ENCODE data around the gene DHRSX.
"Not testable (repeated sequence)": the region's sequence is repeated elsewhere in the genome, so short reads cannot be mapped to it uniquely, and the experiment has no call there.

Gene DHRSX

DNA sequence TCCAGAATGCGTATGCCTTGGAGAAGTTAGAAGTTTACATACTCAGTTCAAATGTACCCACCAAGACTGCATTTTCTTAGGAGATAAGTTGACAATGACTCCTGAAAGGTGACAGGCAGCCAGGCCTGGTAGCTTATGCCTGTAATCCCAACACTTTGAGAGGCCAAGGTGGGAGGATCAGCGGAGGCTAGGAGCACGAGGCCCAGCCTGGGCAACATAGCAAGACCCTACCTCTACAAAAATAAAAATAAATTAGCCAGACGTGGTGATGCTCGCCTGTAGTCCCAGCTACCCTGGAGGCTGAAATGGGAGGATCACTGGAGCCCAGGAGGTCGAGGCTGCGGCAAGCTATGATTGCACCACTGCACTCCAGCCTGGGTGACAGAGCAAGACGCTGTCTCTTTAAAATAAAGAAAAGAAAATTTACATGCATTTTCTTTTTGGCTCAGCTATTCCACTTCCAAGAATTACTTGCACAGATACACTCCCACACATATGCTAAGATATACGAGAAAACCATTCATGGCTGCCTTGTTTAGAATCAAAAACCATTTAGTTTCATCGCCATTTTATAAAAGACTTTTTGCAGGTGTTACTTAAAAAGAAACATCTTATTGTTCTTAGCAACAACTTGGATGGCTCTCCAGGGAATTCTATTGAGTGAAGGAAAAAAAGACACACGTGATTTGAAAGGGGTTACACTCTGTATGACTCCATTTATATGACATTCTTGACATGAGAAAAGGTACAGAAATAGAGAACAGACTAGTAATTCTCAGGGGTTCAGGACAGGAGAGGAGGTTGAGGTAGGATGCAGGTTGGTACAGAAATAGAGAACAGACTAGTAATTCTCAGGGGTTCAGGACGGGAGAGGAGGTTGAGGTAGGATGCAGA lies 66.3 kb downstream of the DHRSX start:
- intact Hi-C loops (cut with DNase I) = no loop called here
- DNase-seq = no peak

DNA sequence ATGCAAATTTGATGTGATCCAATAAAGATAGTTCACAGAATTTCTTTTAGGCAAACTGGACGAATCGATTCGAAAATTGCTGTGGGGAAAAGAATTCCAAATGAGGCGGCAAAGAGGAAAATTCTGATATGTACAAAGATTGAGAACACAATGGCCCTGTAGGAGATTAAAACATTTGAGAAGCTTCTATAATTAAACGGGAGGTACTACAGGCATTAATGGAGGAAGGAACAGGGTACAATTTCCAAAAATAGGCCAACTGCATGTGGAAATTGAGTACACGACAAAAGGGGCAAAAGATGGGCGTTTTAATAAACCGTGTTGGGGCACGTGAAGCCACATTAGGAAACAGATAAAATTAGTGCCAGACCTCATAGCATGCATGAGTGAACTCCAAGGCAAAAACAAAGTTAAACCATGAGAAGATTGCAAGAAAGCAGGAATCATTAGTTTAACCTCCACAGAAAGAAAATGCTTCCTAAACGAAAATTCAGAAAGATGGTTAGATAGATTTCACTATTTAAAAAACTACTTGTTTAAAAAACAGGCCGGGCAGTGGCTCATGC lies 68.4 kb downstream of the DHRSX start:
- no peak for DNase-seq
- intact Hi-C loops (cut with DNase I) = no loop called here

DNA sequence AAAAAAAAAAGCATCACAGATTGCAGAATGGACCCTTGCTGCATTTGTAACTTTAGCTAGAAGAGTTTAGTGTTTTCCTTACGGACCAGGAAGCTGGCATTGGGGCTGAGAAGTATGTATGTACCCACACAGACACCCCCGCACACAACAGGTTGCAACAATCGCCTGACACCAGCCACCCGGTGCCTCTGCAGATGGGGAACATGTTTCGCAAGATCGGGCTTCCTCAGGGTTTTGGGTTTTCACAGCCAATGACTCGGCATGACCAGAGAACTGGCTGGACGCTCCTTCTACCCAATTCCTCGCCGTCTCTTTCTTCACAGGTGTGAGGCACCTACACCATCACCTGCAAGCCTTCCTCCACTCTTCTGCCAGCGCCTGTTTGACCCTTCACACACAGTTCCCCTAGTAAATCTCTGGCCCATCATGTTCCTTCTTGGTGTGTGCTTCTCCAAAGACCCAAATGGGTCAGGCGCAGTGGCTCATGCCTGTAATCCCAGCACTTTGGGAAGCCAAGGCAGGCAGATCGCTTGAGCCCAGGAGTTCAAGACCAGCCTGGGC lies 70.4 kb downstream of the DHRSX start:
- intact Hi-C loops (cut with DNase I) = no loop called here
- no peak for DNase-seq

DNA sequence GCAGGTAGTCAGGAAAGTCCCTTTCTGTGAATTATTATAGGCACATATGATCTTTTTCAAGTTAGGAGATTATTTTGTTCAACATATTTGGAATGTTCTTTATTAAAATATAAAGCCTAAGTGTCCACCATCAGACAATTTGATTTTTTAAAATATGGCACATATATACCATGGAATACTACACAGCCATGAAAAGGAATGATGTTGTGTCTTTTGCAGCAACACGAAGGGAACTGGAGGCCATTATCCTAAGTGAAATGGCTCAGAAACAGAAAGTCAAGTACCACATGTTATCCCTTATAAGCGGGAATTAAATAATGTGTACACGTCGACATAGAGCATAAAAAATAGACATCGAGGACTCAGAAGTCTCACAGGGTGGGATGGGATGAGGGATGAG lies 73.0 kb downstream of the DHRSX start:
- DNase-seq = no peak
- intact Hi-C loops (cut with DNase I) = no loop called here

DNA sequence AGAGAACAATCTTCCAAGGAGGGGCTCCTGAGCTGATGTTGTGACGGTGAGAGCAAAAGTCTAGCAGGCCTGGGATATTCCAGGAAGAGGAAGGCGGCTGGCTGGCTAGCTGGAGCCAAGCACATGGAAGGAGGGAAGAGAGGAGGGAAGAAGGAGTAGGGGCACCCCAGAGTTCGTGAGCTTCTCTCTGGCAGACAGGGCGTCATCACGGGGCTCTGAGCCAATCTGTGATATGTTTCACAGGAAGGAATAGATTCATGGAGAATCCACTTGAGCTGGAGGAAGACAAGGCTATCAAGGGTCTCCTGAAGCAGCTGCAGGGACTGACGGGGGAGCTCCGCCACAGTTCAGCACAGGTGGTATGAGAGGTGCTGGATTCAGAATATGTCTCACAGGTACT lies 73.6 kb downstream of the DHRSX start:
- DNase-seq = no peak
- intact Hi-C loops (cut with DNase I) = no loop called here

DNA sequence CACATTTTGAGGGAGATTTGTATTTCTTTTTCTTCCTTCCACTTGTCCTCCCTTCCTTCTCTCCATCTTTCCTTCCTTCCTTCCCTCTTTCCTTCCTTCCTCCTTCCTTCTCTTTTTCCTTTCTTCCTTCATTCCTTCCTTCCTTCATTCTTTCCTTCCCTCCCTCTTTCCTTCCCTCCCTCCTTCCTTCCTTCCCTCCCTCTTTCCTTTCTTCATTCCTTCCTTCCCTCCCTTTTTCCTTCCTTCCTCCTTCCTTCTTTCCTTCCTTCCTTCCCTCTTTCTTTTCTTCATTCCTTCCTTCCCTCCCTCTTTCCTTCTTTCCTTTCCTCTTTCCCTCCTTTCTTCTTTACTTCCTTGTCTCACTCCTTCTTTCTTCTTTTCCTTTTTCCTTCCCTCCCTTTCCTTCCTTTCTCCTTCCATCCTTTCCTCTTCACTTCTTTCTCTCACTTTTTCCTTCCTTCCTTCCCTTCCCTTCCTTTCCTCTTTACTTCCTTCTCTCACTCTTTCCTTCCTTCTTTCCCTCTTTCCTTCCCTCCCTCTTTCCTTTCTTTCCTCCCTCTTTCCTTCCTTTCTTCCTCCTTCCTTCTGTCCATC lies 74.4 kb downstream of the DHRSX start:
- intact Hi-C loops (cut with DNase I) = no loop called here
- DNase-seq = no peak

DNA sequence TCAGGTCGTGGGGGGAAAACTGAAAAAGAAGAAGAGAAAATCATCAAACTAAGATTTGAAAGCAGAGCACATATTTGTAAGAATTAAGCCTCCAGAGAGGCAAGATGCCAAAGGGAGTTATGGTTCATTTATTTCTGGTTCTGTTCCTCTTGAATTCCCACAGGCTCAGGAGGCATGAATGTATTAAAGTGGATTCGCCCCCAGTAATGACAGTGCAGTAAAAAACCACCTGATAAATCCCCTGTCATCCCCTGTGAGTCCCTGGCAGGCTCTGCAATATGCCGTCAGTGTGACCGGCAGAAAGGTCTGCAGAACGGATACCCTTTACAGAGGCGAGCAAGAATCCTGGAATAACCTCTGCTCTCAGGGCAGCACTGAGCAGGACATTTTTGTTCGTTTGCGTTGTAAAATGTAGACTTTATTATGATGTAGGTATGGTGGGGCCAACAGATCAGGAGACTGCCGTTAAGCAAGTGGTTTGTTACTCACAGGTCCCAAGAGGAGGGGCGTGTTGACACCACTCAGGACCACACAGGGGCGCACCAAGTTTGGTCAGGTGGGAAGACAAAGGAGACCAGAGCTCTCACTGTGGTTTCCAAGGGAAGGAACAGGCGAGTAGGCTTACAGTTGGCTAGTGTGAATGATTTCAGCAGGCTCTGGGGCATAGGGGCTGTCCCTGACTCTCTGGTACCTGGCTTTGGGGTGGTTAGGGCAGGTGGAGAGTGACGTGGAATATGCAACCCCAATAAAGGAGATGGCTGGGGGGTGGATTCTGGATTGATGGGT lies 75.3 kb downstream of the DHRSX start:
- intact Hi-C loops (cut with DNase I) = no loop called here
- DNase-seq = no peak

DNA sequence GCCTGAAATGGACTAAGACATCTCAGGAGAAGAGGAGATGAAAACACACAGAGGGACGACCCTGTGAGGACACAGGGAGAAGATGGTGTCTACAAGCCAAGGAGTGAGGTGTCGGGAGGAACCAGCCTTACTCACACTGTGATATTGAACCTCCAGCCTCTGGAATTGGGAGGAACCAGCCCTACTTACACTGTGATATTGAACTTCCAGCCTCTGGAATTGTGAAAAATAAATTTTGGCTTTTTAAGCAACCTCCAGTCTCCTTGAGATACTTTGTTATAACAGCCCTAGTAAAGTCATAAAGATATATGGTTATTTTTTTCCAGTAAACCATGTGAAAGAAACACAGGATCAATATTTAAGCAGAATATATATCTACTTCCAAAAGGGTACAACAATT lies 76.5 kb downstream of the DHRSX start:
- DNase-seq = no peak
- intact Hi-C loops (cut with DNase I) = no loop called here

DNA sequence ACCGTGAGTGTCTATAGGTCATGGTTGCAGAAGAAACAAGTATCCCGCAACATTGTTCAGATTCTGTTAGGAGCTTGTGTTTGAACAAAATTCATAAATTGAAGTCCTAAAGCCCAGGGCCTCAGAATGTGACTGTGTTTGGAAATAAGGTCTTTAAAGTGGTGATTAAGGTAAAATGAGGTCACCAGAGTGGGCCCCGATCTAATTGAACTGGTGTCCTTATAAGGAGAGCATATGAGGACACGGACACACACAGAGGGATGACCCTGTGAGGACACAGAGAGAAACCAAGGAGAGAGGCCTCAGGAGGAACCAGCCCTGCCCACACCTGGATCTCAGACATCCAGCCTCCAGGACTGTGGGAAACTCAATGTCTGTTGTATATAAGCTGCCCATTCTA lies 76.9 kb downstream of the DHRSX start:
- DNase-seq = no peak
- intact Hi-C loops (cut with DNase I) = no loop called here

DNA sequence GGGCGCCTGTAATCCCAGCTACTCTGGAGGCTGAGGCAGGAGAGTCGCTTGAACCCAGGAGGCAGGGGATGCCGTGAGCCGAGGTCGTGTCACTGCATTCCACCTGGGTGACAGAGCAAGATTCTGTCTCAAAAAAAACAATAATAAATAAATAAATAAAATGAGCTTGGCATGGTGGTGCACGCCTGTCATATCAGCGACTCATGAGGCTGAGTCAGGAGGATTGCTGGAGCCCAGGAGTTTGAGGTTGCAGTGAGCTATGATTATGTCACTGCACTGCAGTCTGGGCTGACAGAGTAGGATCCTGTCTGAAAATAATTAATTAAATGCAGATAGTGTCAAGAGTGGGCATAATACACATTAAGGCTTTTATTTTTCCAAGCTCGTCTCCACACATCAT lies 77.5 kb downstream of the DHRSX start:
- DNase-seq = no peak
- intact Hi-C loops (cut with DNase I) = no loop called here

DNA sequence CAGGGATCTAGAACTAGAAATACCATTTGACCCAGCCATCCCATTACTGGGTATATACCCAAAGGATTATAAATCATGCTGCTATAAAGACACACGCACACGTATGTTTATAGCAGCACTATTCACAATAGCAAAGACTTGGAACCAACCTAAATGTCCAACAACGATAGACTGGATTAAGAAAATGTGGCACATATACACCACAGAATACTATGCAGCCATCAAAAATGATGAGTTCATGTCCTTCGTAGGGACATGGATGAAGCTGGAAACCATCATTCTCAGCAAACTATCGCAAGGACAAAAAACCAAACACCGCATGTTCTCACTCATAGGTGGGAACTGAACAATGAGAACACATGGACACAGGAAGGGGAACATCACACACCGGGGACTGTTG lies 81.4 kb downstream of the DHRSX start:
- DNase-seq; intact Hi-C loops (cut with DNase I): not testable (repeated sequence)

DNA sequence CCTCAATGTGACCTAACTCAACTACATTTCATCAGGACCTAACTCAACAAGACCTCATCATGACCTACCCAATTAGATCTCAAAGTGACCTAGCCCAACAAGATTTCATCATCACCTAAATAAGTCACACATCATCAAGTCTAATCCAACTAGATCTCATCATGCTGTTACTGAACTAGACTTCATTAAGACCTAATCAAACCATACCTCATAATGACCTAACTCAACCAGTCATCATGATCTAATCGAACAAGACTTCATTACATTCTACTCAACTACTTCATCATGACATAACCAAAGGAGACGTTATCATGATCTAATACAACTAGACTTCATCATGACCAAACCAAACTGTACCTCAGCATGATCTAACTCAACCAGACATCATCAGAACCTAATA lies 82.8 kb downstream of the DHRSX start:
- intact Hi-C loops (cut with DNase I) = no loop called here
- no peak for DNase-seq

DNA sequence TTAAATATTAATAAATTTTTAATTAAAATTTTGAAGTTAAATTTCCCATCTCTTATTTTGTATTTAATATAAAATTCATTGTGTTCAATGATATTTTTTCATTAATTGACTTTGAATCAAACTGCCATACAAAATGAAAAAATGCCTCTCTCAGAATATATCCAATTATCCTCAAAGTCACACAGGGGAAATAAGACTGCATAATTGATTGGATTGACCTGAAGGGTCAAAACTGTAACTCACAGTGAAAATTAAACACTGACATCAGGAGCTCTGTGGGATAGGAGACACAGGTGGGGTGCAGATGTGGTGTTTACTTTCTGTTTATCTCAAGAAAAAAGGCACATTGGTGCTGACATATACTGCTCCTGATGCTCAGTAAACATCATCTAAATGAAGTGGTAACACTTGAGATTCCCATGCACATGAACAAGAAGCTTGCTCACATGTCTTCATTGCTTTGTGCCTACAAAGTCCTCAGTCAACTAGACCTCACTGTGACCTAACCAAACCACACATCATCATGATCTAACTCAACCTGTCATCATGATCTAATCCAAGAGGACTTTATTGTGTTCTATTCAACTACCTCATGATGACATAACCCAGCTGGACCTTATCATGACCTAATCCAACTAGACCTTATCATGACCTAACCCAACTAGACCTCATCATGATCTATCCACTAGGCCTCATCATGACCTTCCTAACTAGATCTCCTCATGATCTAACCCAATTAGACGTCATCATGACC lies 83.7 kb downstream of the DHRSX start:
- DNase-seq = no peak
- intact Hi-C loops (cut with DNase I) = no loop called here

DNA sequence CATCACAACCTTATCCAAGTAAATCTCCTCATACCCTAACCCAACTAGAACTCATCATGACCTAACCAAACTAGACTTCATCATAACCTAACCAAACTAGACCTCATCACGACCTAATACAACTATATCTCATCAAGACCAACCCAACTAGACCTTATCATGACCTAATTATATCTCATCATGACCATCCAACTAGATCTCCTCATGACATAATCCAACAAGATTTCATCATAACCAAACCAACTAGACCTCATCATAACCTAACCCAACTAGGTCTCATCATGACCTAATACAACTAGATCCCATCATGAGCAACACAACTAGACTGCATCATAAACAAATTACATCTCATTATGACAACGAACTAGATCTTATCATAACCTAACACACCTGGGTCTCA lies 86.4 kb downstream of the DHRSX start:
- intact Hi-C loops (cut with DNase I) = no loop called here
- DNase-seq = no peak

DNA sequence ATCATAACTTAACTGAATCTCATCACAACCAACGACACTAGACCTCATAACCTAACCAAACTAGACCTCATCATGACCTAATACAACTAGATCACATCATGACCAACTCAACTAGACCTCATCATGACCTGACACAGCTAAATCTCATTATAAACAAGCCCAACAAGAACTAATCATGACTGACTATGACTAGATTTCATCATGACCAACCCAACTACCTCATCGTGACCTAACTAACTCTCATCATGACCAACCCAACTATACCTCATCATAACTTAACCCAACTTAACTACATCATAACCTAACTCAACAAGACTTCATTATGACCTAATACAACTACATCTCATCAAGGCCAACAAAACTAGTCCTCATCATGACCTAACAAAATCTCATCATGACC lies 86.8 kb downstream of the DHRSX start:
- intact Hi-C loops (cut with DNase I) = no loop called here
- DNase-seq = no peak

DNA sequence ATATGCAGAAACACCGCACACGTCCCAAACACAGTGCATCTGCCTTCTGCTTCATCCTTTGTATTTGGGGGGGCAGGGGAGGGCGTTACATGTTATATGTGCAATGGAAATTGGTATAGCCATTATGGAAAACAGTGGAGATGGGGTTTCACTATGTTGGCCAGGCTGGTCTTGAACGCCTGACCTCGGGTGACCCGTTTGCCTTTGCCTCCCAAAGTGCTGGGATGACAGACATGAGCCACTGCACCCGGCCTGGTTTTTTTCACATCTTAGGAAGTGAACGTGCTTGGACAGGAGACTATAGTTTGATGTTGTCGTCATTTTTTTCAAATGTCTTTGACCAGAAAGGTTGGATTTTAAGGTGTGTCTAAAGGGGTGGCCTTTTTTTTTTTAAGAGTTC lies 88.6 kb downstream of the DHRSX start:
- intact Hi-C loops (cut with DNase I) = no loop called here
- no peak for DNase-seq

DNA sequence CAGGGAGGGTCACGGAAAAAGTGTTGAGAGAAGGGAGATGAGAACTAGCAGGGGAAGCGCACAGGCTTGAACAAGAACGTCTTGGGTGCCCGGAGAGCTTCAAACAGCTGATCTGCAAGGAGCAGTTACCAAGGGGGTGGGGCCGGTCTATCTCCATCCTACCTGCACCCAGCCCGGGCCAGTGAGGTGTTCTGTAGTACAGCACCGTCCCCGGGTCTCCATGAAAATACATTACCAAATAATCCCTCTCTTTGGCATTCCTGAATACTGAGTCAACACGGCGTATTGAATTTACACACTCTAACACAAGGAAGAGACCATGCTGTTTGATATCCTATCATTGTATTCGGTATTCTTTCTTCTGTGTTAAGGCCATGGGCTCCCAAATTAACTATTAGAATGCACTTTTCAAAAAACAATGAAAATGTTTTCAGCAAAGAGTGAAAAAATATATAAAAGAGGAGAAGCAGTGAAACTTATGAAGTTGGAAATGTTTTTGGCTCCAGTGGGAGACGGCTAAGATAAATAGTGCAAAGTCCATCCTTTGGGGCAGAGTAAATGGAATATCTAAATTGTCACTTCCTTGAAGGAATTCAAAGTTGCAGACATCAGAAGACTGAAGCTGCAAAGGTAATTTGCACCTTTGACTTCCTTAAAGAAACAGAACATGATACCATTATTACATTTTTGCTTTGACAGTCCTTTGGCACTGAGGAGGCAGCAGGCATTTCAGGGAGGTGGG lies 90.3 kb downstream of the DHRSX start:
- DNase-seq = peak in 1 of 10 donors; percentile 70
- intact Hi-C loops (cut with DNase I) = no loop called here

DNA sequence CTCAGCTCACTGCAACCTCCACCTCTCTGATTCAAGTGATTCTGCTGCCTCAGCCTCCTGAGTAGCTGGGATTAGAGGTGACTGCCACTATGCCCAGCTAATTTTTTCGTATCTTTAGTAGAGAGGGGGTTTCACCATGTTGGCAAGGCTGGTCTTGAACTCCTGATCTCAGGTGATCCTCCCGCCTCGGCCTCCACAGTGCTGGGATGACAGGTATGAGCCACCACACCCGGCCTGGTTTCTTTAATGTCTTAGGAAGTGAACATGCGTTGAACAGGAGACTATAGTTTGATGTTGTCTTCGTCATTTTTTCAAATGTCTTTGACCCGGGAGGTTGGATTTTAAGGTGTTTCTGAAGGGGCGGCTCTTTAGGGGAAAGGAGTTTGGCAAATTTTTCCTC lies 91.0 kb downstream of the DHRSX start:
- DNase-seq = peak in 1 of 10 donors; percentile 56
- intact Hi-C loops (cut with DNase I) = no loop called here

DNA sequence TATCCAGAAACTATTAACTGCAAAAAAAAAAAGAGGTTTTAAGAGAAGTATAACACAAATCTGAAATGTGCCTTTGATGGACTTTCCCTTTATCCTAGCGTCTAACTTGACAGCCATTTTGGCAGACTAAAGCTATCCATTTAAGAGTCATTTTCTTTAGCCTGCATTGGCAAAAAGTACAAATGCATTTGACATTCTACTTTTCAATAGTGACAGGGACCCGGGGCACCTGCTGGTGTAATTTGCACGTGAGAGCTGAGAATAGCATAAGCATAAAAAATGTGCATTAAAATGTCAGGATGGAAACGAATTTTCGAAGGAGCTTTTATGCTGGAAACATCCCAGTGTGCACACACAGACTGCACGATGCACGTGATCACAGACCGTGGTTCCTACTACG lies 91.9 kb downstream of the DHRSX start:
- peak in 1 of 10 donors; percentile 25 for DNase-seq
- intact Hi-C loops (cut with DNase I) = no loop called here

Measured in posterior cingulate gyrus (tissue), 11 donors.